Liver (tissue), 9 donors: ENCODE data around the gene FGF3. TPM values are rescaled to one million over a fixed set of nuclear protein-coding genes. Genes with fewer than 3 reads are reported as not detected.

ENCODE experiments used
- DNase-seq: peaks from one replicate; pipeline ENCODE4 v3.0.0-alpha.2; 2017; ENCODE audit warnings: low spot score
- H3K27ac ChIP-seq, 2 donors: one replicate each; pipeline ENCODE4 v1.7.0; 2013; ENCODE audit warnings: inconsistent platforms in 2 of 2, low read length in 2 of 2, control low read depth in 1 of 2, low read depth in 1 of 2, mild to moderate bottlenecking in 1 of 2
- H3K27me3 ChIP-seq, 4 donors: one replicate each; pipeline versions ENCODE4 v1.6.1 to v1.7.0; 2013; ENCODE audit warnings: low read length in 3 of 4, inconsistent platforms in 1 of 4, mild to moderate bottlenecking in 1 of 4, moderate library complexity in 1 of 4; ENCODE audit not compliant: control insufficient read depth in 4 of 4, insufficient read depth in 4 of 4
- H3K36me3 ChIP-seq, 4 donors: one replicate each; pipeline versions ENCODE4 v1.6.1 to v1.7.0; 2013; ENCODE audit warnings: low read length in 3 of 4, mild to moderate bottlenecking in 3 of 4, low read depth in 1 of 4, moderate library complexity in 1 of 4; ENCODE audit not compliant: control insufficient read depth in 4 of 4, insufficient read depth in 3 of 4
- H3K4me1 ChIP-seq, 4 donors: one replicate each; pipeline versions ENCODE4 v1.6.1 to v1.7.0; 2013; ENCODE audit warnings: low read length in 3 of 4, mild to moderate bottlenecking in 3 of 4, moderate library complexity in 1 of 4; ENCODE audit not compliant: control insufficient read depth in 4 of 4, insufficient read depth in 4 of 4
- H3K4me3 ChIP-seq, 3 donors: one replicate each; pipeline versions ENCODE4 v1.6.1 to v1.7.0; 2013; ENCODE audit warnings: low read length in 3 of 3, control low read depth in 1 of 3, low read depth in 1 of 3, mild to moderate bottlenecking in 1 of 3
- H3K9ac ChIP-seq, 2 donors: one replicate each; pipeline ENCODE4 v1.7.0; 2013; ENCODE audit warnings: low read length in 2 of 2, mild to moderate bottlenecking in 2 of 2, moderate library complexity in 2 of 2, control low read depth in 1 of 2, low read depth in 1 of 2
- H3K9me3 ChIP-seq, 4 donors: one replicate each; pipeline versions ENCODE4 v1.6.1 to v1.7.0; 2013; ENCODE audit warnings: low read length in 3 of 4; ENCODE audit not compliant: control insufficient read depth in 4 of 4
- FOXA1 ChIP-seq: IDR thresholded peaks from 2 replicates; pipeline ENCODE4 v1.6.1; 2016; ENCODE audit warnings: antibody characterized with exemption
- GABPA ChIP-seq, 2 donors: IDR thresholded peaks in 1 of 2; conservative IDR thresholded peaks in 1 of 2; 2 replicates each; pipeline ENCODE4 v1.6.1; 2016; ENCODE audit warnings: antibody characterized with exemption in 2 of 2, mild to moderate bottlenecking in 1 of 2, moderate library complexity in 1 of 2
- HNF4G ChIP-seq: IDR thresholded peaks from 2 replicates; pipeline ENCODE4 v1.6.1; 2016; ENCODE audit warnings: antibody characterized with exemption
- JUND ChIP-seq, 2 donors: IDR thresholded peaks; 2 replicates each; pipeline ENCODE4 v1.6.1; 2016; ENCODE audit warnings: antibody characterized with exemption in 2 of 2
- NR2F2 ChIP-seq: IDR thresholded peaks from 2 replicates; pipeline ENCODE4 v1.6.1; 2016; ENCODE audit warnings: antibody characterized with exemption
- RAD21 ChIP-seq, 2 donors: IDR thresholded peaks; 2 replicates each; pipeline ENCODE4 v1.6.1; 2016; ENCODE audit warnings: antibody characterized with exemption in 2 of 2, mild to moderate bottlenecking in 2 of 2
- RXRA ChIP-seq, 2 donors: IDR thresholded peaks; 2 replicates each; pipeline ENCODE4 v1.6.1; 2017 to 2018; ENCODE audit warnings: antibody characterized with exemption in 2 of 2, mild to moderate bottlenecking in 1 of 2
- SP1 ChIP-seq: IDR thresholded peaks from 2 replicates; pipeline ENCODE4 v1.6.1; 2018; ENCODE audit warnings: antibody characterized with exemption, mild to moderate bottlenecking
- TAF1 ChIP-seq: conservative IDR thresholded peaks from 2 replicates; pipeline ENCODE4 v1.6.1; 2016; ENCODE audit warnings: antibody characterized with exemption, mild to moderate bottlenecking
- YY1 ChIP-seq: IDR thresholded peaks from 2 replicates; pipeline ENCODE4 v1.6.1; 2016; ENCODE audit warnings: antibody characterized with exemption, mild to moderate bottlenecking
- WGBS: extraction: QIAGEN DNeasy Blood & Tissue Kit; methylation state at CpG from one replicate; pipeline ENCODE4 v1.1.7; 2013; 5-methylcytosine and 5-hydroxymethylcytosine counted together
- polyA plus RNA-seq, 2 donors: library from polyadenylated mRNA; stranded (reverse) in 1 of 2; unstranded in 1 of 2; fragments of 200-250 nt in 1 of 2; fragments of >200 nt in 1 of 2; fragmentation: Nextera tagmentation in 1 of 2; extraction: Ambion mirVana in 1 of 2; gene quantifications; one replicate each; pipeline versions ENCODE4 v1.2.1 to v1.2.3, GENCODE V29; 2013 to 2015
- total RNA-seq, 2 donors: library from RNA; depleted of rRNA; stranded (reverse); fragments of >200 nt; gene quantifications; one replicate each; pipeline ENCODE4 v1.2.3, GENCODE V29; 2014
- TF ChIP-seq, protein P1 (sequence below): IDR thresholded peaks from 2 replicates; pipeline ENCODE4 v1.6.1; 2016; ENCODE audit warnings: antibody characterized with exemption
- TF ChIP-seq, protein P2 (sequence below): IDR thresholded peaks from 2 replicates; pipeline ENCODE4 v1.6.1; 2016; ENCODE audit warnings: antibody characterized with exemption, mild to moderate bottlenecking
- TF ChIP-seq, protein P3 (sequence below): fragments of 150-350 bp; IDR thresholded peaks from 2 replicates; pipeline ENCODE4 v1.5.1; 2017; ENCODE audit warnings: improper control_type of control experiment, low read depth, low read length; ENCODE audit not compliant: missing input control
- TF ChIP-seq, protein P4 (sequence below): IDR thresholded peaks from 2 replicates; pipeline ENCODE4 v1.6.1; 2016; ENCODE audit warnings: antibody characterized with exemption
- TF ChIP-seq, protein P5 (sequence below): IDR thresholded peaks from 2 replicates; pipeline ENCODE4 v1.6.1; 2016; ENCODE audit warnings: antibody characterized with exemption
- donor health status: healthy.
- donor health status: healthy.
- donor health status: healthy.
- donor health status: healthy.
- donor health status: healthy.

FGF3 gene
- total and polyA plus RNA-seq, 4 donors: not detected

DNA sequence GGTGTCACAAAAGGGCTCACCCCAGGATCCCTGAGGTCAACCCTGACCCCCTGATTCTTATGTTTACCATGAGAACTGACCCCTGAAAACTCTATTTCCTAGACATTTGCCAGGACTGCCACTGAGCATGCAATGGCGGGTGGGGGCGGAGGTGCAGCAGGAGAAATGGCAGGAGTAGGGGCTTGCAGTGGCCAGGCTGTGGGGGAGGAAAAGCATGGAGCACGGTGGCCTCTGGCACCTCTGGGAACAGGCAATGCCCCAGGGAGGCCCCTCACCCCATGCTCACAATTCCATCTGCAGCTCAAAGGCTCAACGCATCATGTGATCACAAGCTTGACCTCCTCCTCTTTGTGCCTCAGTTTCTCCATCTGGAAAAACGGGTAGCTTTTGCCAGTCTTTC is 46.5 kb upstream of the FGF3 start:
- no peaks in the 10 kb centered on the region for H3K36me3 ChIP-seq
- 78% methylated on average over 5 of the region's 5 CpGs for WGBS
- H3K9me3 ChIP-seq: no peaks in the 10 kb centered on the region
- H3K9ac ChIP-seq: no peak overlapping the region
- H3K4me1 ChIP-seq: peaks cover 0 to 13% (median 6%) of the 10 kb centered on the region in 4 donors
- H3K27ac ChIP-seq: no peak overlapping the region
- H3K27me3 ChIP-seq: no peaks in the 10 kb centered on the region
- TF ChIP-seq RAD21 (IDR thresholded peaks at IDR 0.05) (no peak), JUND (IDR thresholded peaks at IDR 0.05) (no peak), TAF1 (no peak)
- TF ChIP-seq, protein P1, sequence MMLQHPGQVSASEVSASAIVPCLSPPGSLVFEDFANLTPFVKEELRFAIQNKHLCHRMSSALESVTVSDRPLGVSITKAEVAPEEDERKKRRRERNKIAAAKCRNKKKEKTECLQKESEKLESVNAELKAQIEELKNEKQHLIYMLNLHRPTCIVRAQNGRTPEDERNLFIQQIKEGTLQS: no peak
- H3K4me3 ChIP-seq: no peak overlapping the region
- DNase-seq: no peak

DNA sequence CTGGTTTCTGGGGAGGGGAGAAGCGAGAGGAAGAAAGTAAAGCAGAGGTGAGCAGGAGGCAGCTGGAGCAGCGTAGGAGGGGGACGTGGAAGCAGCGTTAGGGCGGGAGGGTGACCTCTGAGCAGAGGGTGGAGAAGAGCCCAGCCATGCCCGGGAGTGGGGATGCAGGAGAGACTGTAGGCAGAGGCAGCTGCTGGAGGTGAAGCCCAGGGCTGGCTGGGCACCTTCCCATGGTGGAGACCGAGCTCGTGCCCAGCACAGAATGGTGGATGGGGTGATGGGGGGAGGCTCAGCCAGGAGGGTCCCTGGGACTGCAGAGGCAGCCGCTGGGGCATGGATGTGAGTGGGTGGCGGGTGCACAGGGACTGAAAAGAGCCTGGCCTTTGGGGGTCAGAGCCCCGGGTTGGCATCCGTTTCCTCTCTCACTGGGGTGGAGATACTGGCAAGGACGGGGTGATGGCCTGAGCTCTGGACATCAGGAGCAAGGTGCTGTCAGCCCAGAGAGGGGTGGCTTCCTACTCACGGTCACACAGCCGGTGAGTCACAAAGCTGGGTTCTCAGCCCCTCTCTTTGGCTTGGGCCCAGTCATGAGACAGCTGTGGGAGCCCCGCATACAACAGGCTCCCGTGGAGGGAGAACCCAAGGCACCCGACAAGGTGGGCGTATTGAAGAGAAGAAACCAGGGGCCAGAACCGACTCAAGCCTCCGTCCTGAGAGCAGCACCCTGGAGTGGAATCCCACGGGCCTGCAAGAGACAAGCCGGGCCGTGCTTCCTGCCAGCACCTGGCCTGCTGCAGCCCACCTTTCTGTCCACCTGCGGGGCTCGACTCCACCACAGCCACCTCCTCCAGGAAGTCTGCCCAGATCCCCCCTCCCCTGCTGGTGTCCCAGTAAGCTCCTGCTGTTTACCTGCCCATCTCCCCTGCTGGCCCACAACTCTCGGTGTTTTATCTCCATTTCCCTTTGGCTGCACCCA is 45.8 kb upstream of the FGF3 start:
- whole genome bisulfite sequencing: 88% methylated on average over 27 of the region's 27 CpGs
- TF ChIP-seq FOXA1 (no peak), RXRA (IDR thresholded peaks at IDR 0.05) (no peak), RAD21 (IDR thresholded peaks at IDR 0.05) (no peak), YY1 (no peak), GABPA (IDR thresholded peaks at IDR 0.05 in 1 of 2, conservative IDR thresholded peaks at IDR 0.05 in 1 of 2) (no peak), SP1 (no peak), HNF4G (no peak), NR2F2 (no peak), JUND (IDR thresholded peaks at IDR 0.05) (no peak)
- TF ChIP-seq, protein P2, sequence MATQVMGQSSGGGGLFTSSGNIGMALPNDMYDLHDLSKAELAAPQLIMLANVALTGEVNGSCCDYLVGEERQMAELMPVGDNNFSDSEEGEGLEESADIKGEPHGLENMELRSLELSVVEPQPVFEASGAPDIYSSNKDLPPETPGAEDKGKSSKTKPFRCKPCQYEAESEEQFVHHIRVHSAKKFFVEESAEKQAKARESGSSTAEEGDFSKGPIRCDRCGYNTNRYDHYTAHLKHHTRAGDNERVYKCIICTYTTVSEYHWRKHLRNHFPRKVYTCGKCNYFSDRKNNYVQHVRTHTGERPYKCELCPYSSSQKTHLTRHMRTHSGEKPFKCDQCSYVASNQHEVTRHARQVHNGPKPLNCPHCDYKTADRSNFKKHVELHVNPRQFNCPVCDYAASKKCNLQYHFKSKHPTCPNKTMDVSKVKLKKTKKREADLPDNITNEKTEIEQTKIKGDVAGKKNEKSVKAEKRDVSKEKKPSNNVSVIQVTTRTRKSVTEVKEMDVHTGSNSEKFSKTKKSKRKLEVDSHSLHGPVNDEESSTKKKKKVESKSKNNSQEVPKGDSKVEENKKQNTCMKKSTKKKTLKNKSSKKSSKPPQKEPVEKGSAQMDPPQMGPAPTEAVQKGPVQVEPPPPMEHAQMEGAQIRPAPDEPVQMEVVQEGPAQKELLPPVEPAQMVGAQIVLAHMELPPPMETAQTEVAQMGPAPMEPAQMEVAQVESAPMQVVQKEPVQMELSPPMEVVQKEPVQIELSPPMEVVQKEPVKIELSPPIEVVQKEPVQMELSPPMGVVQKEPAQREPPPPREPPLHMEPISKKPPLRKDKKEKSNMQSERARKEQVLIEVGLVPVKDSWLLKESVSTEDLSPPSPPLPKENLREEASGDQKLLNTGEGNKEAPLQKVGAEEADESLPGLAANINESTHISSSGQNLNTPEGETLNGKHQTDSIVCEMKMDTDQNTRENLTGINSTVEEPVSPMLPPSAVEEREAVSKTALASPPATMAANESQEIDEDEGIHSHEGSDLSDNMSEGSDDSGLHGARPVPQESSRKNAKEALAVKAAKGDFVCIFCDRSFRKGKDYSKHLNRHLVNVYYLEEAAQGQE: no peak
- TF ChIP-seq, protein P3, sequence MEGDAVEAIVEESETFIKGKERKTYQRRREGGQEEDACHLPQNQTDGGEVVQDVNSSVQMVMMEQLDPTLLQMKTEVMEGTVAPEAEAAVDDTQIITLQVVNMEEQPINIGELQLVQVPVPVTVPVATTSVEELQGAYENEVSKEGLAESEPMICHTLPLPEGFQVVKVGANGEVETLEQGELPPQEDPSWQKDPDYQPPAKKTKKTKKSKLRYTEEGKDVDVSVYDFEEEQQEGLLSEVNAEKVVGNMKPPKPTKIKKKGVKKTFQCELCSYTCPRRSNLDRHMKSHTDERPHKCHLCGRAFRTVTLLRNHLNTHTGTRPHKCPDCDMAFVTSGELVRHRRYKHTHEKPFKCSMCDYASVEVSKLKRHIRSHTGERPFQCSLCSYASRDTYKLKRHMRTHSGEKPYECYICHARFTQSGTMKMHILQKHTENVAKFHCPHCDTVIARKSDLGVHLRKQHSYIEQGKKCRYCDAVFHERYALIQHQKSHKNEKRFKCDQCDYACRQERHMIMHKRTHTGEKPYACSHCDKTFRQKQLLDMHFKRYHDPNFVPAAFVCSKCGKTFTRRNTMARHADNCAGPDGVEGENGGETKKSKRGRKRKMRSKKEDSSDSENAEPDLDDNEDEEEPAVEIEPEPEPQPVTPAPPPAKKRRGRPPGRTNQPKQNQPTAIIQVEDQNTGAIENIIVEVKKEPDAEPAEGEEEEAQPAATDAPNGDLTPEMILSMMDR: no peak
- TF ChIP-seq, protein P4, sequence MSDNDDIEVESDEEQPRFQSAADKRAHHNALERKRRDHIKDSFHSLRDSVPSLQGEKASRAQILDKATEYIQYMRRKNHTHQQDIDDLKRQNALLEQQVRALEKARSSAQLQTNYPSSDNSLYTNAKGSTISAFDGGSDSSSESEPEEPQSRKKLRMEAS: no peak
- TF ChIP-seq, protein P5, sequence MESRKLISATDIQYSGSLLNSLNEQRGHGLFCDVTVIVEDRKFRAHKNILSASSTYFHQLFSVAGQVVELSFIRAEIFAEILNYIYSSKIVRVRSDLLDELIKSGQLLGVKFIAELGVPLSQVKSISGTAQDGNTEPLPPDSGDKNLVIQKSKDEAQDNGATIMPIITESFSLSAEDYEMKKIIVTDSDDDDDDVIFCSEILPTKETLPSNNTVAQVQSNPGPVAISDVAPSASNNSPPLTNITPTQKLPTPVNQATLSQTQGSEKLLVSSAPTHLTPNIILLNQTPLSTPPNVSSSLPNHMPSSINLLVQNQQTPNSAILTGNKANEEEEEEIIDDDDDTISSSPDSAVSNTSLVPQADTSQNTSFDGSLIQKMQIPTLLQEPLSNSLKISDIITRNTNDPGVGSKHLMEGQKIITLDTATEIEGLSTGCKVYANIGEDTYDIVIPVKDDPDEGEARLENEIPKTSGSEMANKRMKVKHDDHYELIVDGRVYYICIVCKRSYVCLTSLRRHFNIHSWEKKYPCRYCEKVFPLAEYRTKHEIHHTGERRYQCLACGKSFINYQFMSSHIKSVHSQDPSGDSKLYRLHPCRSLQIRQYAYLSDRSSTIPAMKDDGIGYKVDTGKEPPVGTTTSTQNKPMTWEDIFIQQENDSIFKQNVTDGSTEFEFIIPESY: no peak
- Histone ChIP-seq H3K9ac (no peak overlapping the region), H3K4me3 (no peak overlapping the region), H3K9me3 (no peaks in the 10 kb centered on the region), H3K4me1 (peaks cover 0 to 13% (median 6%) of the 10 kb centered on the region in 4 donors), H3K27me3 (no peaks in the 10 kb centered on the region), H3K27ac (no peak overlapping the region), H3K36me3 (no peaks in the 10 kb centered on the region)
- DNase-seq: no peak
